Measurements from ENCODE around the gene TAPT1. TPM values are rescaled to one million over a fixed set of nuclear protein-coding genes. Genes with fewer than 3 reads are reported as not detected.
"Not testable (repeated sequence)": the region's sequence is repeated elsewhere in the genome, so short reads cannot be mapped to it uniquely, and the experiment has no call there.

TAPT1 gene
- 10 to 100 TPM; 19.7 to 21.1 TPM for total RNA-seq

DNA sequence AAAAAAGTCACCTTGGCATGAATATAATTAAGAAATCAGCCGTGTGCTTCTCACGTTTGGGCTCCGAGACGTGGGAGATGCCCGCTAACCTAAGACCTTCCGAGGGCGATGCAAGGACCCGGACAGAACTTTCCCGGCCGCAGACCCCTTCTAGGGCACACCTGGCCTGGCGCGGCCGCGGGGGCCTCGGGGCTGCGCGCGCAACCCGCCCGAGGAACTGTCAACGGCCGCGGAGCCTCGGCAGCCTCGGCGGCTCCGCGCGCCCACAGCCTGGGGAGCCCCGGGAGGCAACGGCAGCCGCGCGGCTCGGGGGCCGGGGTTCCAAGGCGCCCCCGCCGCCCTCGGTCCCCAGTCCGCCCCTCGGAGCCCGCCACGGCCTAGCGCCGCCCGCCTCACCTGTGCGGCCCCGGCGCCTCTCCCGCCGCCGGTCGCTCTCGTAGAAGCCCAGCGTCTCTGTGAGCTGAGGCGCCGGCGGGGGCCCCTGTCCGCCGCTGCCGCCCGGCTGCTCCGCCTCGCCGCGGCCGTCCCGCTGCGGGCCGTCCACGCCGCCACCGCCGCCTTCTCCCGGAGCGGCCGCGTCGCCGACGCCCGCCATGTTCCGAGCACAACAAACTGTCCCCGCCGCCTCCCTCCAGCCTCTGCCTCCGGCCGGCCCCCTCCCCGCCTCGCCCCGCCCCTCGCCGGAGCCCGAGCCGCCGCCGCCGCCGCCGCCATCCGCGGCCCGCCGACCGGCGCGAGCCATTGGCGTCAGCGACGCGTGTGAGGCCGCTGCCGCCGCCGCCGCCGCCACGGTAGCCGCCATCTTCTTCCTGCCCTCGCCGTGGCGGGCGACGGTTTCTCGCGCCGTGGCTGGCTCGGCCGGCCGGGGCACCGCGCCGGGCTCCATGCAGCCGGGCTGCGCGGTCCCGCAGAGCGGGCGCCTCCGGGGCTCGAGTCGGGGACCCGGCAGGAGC is at the start of gene TAPT1:
TAPT1 (minus strand) TSS at position 609 of the 953 bp plus-strand sequence; CDS start at position 595, 14 bp downstream.
- peak within 1 kb of the TSS; percentile 95 to 96 for H3K27ac ChIP-seq
- DNase-seq (ENCODE audit: low spot score), result peak; percentile 68
- TF ChIP-seq CTCF (IDR thresholded peaks at IDR 0.05), result no peak
- H3K9me3 ChIP-seq, result no peaks in the 10 kb centered on the region
- H3K36me3 ChIP-seq, result no peaks in the 10 kb centered on the region
- peaks cover 0 to 66% of the 10 kb centered on the region in 2 donors for H3K4me1 ChIP-seq
- peak within 1 kb of the TSS; percentile 83 to 92 for H3K4me3 ChIP-seq
- no peaks in the 10 kb centered on the region for H3K27me3 ChIP-seq

DNA sequence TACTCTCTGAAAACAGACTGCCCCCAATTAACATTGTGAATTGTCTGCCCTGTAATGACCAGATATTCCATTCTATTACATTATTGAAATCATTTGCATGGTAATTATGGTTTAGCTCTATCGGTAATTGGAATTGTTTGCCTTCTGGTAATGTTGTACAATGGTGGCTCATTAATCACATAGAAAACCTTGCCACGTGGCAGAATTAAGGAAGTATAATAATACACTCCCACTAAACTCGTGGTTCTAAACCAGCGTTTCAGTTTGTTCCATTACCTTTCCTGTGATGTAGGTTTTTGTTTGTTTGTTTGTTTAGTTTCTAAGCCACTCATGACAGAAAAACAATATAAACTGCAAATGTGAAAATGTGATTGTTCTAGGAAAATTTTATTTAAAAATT is 45.1 kb upstream of the TAPT1 start:
- no peaks in the 10 kb centered on the region for H3K9me3 ChIP-seq
- no peaks in the 10 kb centered on the region for H3K27me3 ChIP-seq
- no peak overlapping the region for H3K27ac ChIP-seq
- H3K4me1 ChIP-seq, result no peaks in the 10 kb centered on the region
- no peak for DNase-seq (ENCODE audit: low spot score)
- no peak for TF ChIP-seq CTCF (IDR thresholded peaks at IDR 0.05)
- H3K36me3 ChIP-seq, result no peaks in the 10 kb centered on the region
- no peak overlapping the region for H3K4me3 ChIP-seq

DNA sequence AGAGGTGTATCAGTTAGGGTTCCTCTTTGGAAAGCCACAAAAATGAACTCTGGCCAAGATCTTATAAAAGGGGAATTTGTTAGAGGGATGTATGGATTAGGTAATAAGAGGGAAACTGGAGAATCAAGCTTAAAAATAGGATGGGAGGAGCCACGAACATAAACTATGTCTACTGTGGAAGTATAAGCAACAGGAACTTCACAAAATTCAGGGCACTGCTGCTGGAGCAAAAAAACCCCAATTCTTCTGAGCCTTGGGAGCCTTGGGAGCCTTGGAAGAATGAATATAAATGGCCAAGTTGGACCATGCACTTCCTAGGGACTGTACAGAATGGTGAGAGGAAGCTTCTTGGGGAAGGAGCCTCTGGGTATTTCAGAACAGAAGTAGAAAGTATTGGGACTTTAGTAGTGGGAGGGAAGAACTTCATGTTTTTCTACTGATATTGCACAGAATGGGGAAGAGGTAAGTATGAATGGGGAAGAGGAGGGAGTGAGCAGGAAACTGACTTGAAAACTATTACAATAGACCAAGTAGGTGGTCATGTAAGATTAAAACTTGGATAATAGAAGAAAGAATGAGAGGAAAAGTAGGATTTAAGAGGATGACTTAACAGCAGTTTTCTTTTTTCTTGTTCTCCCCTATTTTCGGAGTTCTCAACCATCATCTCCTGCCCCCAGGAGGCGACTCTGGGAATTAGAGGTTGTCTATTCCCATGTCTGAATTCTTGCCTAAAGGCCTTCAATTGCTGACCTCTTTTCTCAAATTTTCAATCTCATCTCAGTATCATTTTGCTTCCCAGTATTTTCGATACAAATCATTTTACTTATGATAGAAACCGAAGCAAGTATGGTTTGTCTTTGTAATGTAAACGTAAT is 44.4 kb upstream of the TAPT1 start:
- no peaks in the 10 kb centered on the region for H3K27me3 ChIP-seq
- H3K9me3 ChIP-seq, result no peaks in the 10 kb centered on the region
- TF ChIP-seq CTCF (IDR thresholded peaks at IDR 0.05), result no peak
- no peak overlapping the region for H3K4me3 ChIP-seq
- H3K27ac ChIP-seq, result no peak overlapping the region
- DNase-seq (ENCODE audit: low spot score), result no peak
- H3K4me1 ChIP-seq, result no peaks in the 10 kb centered on the region
- H3K36me3 ChIP-seq, result no peaks in the 10 kb centered on the region

- H3K4me3 ChIP-seq; H3K36me3 ChIP-seq; DNase-seq (ENCODE audit: low spot score); H3K27ac ChIP-seq; H3K4me1 ChIP-seq; H3K9me3 ChIP-seq; H3K27me3 ChIP-seq: not testable (repeated sequence)
Measured at GRCh38 chr4:16269742-16270453, 43.6 kb upstream of the TAPT1 start.

- Histone ChIP-seq H3K4me1 (peaks cover 0 to 5% of the 10 kb centered on the region in 2 donors), H3K27ac (no peak overlapping the region), H3K36me3 (no peaks in the 10 kb centered on the region), H3K4me3 (no peak overlapping the region), H3K9me3 (no peaks in the 10 kb centered on the region), H3K27me3 (no peaks in the 10 kb centered on the region)
- DNase-seq (ENCODE audit: low spot score), result no peak
- no peak for TF ChIP-seq CTCF (IDR thresholded peaks at IDR 0.05)
Measured at GRCh38 chr4:16269240-16269639, 43.0 kb upstream of the TAPT1 start.
